Sciatic nerve (tissue), 2 donors: ENCODE measurements around the gene LRP6. TPM values are rescaled to one million over a fixed set of nuclear protein-coding genes. Genes with fewer than 3 reads are reported as not detected.
A peak's percentile ranks its signal among the peaks of the same experiment; 100 is the strongest.
"Not testable (repeated sequence)": the region's sequence is repeated elsewhere in the genome, so short reads cannot be mapped to it uniquely, and the experiment has no call there.

Source experiments
- ATAC-seq: fragments of 200-7000 bp; cut with Tn5 transposase; one replicate; pipeline ENCODE4 v1.9.1; 2020; ENCODE audit warnings: mild to moderate bottlenecking, moderate library complexity
- DNase-seq: peaks from one replicate; pipeline ENCODE4 v3.0.0-alpha.2; 2020; ENCODE audit warnings: low spot score
- intact Hi-C: fragments of 100-400 bp; cut with DNase I; formaldehyde crosslinking; loops from one replicate; pipeline ENCODE4 v1.14.2; 2022
- total RNA-seq: library from RNA; stranded (reverse); fragmentation: NEBNext Ultra II Directional; extraction: Animal tissue kit (Norgen Biotek cat#: 25700); gene quantifications from one replicate; pipeline ENCODE4 v1.2.1, GENCODE V29; 2021
- donor health status: DM: no; HTN: no; CAD: no.
- donor health status: DM: no; HTN: no; CAD: no.

LRP6 gene
- total RNA-seq, 1 donor from 2014 or later, result 56.1 TPM

DNA sequence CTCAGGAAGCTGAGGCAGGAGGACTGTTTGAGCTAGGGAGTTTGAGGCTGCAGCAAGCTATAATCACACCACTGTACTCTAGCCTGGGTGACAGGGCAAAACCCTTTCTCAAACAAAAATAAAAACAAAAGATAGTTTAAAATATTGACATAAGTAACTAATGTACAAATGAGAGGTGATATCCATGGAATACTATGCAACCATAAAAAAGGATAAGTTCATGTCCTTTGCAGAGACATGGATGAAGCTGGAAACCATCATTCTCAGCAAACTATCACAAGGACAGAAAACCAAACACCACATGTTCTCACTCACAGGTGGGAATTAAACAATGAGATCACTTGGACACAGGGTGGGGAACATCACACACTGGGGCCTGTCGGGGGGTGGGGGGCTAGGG is 122.3 kb downstream of the LRP6 start:
- ATAC-seq, intact Hi-C loops, DNase-seq: not testable (repeated sequence)

- intact Hi-C loops, result no loop called here
- DNase-seq, result no peak
- ATAC-seq, result no peak
Observed at GRCh38 chr12:12141000-12141399, 125.8 kb downstream of the LRP6 start.

- DNase-seq (no peak), ATAC-seq (no peak)
- intact Hi-C loops, result no loop called here
Observed at GRCh38 chr12:12138203-12139154, 128.4 kb downstream of the LRP6 start.

GRCh38 chr12:12133785-12134184 is 133.1 kb downstream of the LRP6 start:
- no peak for ATAC-seq
- no peak for DNase-seq
- intact Hi-C loops, result no loop called here

DNA sequence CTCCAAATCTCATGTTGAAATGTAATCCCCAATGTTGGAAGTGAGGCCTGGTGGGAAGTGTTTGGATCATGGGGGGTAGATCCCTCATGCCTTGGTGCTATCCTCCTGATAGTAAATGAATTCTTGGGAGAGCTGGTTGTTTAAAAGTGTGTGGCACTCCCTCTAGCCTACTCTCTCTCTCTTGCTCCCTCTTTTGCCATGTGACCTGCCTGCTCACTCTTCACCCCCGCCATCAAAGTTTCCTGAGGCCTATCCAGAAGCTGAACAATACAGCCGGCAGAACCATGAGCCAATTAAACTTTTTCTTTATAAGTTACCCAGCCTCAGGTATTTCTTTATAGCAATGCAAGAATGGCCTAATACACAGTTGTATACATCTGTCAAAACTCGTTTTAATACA is 133.6 kb downstream of the LRP6 start:
- no peak for ATAC-seq
- intact Hi-C loops, result no loop called here
- no peak for DNase-seq

DNA sequence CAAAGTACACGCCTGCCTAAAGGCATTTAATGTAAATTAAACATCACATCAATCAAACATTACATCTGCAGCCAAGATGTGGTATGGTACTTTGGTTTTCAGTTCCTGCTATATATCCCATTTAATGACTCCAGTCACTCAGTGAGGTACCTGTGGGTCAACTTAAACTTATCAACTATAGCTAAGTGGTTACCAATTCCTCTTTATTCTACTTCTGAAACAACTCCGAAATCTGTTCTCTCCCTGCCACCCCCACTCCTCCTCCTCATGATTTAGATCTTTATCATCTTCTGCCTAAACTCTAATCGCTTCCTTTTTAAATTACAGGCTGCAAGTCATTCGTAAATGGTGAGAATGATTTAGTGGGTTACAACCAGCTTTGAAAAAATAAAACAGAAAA is 138.2 kb downstream of the LRP6 start:
- intact Hi-C loops, result no loop called here
- DNase-seq (no peak), ATAC-seq (no peak)

DNA sequence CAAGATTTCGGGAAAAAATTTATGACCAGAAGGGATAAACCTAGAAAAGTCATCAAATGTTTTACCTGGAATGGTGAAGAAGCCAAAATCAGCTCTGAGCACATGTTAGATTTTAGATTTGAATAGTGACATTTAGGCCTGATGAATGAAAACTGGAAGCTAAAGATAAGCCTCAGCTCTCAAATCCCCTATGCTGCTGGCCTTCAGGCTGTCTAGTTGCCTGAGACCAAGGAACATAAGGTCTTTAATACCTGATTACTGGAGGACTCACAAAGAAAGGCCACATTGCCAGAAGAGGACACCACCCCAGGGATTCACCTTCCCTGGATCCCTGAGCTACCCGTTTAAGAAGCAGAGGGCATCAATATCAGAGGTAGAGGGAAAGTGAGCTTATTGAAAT is 139.5 kb downstream of the LRP6 start:
- intact Hi-C loops, result no loop called here
- ATAC-seq (no peak), DNase-seq (no peak)

DNA sequence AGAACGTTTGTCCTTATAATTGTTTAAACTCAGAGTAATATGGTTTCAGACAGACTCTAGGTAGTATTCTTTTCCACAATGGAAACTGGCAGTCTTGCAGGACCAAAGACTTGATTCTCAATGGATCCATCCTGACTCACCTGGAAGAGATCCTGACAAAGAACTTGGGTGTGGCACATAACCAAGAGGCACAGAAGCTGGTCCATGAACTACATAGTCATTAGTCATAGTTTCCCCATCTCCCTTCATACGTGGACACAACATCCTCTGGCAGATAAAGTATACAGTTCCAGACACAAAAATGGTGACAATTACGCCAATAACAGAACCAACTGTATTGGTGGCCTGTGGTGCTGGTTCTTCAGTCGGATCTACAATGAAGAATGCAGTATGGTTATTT is 140.3 kb downstream of the LRP6 start:
- DNase-seq, result no peak
- intact Hi-C loops, result no loop called here
- no peak for ATAC-seq

GRCh38 chr12:12123036-12123604 is 143.7 kb downstream of the LRP6 start:
- ATAC-seq, result peak; percentile 59
- intact Hi-C loops, result no loop called here
- no peak for DNase-seq

DNA sequence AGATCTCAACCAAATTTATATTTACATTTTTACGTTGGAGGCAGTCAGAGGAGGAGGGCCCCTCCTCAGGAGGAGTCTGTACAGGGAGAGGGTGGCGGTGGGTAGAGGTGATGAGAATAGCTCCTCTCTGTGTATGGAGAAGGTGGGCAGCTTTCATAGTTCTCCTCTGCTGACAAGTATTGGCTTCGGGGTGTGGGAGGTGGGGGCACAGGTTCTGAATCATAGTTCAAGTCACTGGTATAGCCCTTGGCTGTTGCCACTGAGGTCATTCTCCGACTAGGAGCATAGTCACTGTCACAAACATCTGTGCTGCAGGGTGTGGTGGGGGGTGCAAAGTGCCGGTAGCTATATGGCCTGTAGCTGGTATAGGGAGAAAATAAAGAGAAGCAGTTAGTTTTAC is 145.8 kb downstream of the LRP6 start:
- no peak for ATAC-seq

DNA sequence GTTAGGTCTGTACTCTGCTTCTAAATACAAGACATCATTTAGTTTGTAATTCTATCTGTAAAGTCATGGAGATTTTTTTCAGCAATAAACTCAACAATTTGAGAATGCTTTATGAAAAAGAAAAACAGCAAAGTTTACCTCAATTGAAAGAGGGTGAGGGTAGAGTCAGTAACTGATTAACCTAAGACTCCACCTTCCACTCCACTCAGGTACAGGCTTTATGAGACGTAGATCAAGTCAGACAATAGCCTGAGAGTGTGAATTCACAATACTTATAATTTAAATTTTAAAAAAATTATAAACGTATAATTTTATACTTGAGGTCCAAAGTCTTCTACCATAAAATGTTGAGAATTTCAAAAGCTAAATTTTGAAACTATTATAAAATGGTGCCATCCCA is 150.2 kb downstream of the LRP6 start:
- no peak for ATAC-seq
- no peak for DNase-seq
- intact Hi-C loops, result no loop called here

More for the DNA sequence above, 145.8 kb downstream of the LRP6 start:
- no peak for DNase-seq
- intact Hi-C loops, result no loop called here

DNA sequence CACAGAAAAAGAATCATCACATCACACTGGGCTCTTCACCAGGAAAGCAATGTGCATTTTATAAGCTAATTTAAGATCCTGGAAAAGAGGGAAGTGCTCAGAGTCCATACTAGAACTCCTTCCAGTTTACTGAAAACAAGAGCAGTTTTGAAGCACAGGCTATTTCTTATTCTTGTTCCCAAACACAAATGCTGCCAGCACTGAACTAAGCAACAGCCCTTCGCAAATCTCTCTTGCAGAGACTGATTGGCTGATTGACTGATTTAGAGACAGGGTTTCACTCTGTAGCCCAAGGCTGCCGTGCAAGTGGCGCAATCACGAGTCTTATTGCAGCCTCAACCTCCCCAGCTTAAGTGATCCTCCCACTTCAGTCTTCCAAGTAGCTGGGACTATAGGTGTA is 151.3 kb downstream of the LRP6 start:
- no peak for DNase-seq
- peak; percentile 78 for ATAC-seq
- intact Hi-C loops, result no loop called here

DNA sequence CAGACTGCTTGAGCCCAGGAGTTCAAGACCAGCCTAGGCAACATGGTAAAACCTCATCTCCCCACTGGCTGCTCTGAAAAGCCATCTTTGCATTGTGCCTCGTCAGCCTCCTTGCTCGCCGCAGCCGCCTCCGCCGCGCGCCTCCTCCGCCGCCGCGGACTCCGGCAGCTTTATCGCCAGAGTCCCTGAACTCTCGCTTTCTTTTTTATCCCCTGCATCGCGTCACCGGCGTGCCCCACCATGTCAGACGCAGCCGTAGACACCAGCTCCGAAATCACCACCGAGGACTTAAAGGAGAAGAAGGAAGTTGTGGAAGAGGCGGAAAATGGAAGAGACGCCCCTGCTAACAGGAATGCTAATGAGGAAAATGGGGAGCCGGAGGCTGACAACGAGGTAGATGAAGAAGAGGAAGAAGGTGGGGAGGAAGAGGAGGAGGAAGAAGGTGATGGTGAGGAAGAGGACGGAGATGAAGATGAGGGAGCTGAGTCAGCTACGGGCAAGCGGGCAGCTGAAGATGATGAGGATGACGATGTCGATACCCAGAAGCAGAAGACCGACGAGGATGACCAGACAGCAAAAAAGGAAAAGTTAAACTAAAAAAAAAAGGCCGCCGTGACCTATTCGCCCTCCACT is 155.8 kb downstream of the LRP6 start:
- ATAC-seq, result not testable (repeated sequence)

DNA sequence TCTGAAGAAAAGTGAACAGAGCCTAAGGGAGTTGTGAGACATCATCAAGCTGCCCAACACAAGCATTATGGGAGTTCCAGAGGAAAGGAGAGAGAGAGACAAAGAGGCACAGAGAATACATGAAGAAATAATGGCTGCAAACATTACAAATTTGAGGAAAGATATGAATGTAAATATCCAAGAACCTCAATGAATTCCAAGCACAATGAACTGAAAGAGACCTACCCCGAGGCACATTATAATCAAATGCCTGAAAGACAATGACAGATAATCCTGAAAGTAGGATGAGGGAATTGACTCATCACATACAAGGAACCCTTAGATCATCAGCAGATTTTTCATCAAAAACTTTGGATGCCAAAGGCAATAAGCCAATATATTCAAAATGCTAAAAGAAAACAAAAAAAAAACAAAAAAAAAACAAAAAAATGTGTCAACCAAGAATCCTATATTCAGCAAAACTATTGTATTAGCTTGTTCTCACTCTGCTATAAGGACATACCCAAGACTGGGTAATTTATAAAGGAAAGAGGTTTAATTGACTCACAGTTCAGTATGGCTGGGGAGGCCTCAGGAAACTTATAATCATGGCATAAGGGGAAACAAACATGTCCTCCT is 158.3 kb downstream of the LRP6 start:
- intact Hi-C loops, result no loop called here
- ATAC-seq (no peak), DNase-seq (no peak)

More for the DNA sequence above, 155.8 kb downstream of the LRP6 start:
- intact Hi-C loops, DNase-seq: not testable (repeated sequence)

DNA sequence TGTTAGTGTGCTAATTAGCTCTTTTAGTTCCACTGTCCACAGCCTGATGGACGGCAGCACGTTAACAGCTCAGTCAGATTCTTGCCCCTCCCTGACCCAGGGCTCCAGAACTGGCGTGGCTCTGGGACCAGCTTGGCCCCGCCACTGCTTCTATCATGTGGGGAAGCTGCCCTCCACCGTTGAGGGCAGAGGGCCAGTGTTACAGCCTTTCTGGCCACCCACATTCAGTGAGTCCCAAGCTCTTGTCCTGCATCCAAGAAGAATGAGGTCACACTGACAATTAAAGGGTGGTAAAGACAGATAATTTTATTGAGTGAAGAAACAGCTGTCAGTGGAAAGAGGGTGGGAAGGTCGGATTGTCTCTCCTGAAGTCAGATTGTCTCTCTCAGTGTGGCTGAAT is 159.2 kb downstream of the LRP6 start:
- ATAC-seq (no peak), DNase-seq (no peak)
- intact Hi-C loops, result no loop called here

DNA sequence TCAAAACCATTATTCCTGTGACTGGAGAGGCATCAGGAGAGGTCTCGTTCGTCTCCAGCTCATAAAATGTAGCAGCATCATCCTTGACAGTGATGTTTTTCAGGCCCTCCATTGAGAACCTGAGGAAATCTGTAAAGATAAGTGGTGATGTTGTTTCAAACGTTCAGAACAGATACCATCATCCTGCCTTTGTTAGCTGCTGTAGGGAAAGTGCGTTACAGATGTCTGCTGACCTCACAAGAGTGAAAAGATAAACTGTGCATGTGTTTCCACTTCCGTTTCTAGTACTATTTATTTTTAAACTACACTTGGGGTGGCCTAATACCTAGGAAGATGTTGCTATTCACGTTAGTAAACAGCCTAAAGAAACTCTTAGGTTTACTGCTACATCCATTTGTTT is 167.7 kb downstream of the LRP6 start:
- DNase-seq, result no peak
- ATAC-seq, result no peak
- intact Hi-C loops, result no loop called here

DNA sequence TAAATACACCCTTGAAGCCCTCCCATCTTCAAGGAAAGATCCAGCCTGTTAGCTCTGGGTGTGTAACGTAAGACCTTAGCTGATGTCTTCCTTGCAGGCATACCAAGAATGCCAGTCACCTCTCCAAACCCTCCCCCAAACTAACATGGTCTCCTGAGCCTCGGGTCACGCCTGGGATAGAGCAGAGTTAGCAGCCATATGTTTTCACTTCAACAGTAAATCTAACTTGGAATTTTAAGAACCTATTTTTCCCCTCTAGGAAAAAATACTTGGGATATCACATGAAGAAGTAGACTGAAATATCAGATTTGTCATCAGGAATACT is 168.2 kb downstream of the LRP6 start:
- DNase-seq (no peak), ATAC-seq (no peak)
- intact Hi-C loops, result no loop called here

DNA sequence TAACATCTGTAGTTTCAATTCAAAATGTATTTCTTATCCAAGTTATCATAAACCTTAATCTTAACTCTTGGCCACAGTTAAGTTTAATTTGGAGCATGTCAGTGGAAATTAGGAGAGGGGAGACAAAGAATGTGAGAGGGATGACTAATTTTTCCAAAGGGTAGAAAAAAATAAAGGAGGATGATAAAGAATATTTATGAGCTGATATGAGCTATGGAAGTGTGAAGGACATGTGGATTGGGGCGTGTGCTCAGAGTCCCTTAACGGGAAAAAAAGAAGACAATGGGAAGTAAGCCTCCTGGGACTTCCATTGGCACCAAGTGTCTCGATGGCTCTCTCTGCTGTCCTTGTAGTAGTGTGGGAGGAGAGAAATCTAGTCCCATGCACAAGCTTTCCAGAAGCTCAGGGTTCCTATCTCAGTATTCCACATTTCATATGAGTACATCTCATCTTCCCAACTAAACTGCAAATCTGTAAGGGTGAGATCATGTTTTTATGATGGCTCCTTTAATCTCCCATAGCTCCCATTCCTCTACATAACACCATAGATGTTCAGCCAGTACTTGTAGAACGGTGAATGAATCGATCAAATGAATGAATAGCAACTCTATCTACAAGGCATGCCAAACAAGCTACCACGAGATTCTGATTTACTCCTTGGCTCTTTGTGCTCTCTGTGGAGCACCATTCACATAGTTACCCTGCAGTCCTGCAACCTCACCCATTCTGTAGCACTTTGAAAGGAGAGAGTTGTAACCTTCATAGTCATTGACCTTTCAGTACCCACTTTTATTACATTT is 168.8 kb downstream of the LRP6 start:
- no peak for DNase-seq
- intact Hi-C loops, result no loop called here
- no peak for ATAC-seq

DNA sequence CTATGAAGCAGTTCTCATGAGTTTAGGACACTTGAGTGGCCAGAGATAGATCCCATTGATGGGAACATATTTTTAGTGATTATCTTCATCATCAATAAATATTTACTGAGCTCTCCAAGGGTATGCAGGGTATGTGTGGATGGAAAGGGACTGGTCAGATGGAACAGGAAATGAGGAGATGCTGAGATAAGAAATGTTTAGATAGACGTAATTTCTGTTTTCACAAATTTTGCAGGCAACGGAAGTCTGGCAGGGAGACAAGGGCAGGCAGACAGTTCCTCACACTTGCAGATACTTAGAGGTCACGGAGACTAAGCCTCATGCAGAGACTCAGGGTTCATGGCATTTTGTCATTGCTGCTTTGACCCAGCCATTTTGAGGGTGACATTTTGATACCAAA is 171.8 kb downstream of the LRP6 start:
- no peak for DNase-seq
- no peak for ATAC-seq
- intact Hi-C loops, result no loop called here
